ENCODE measurements around the gene FUT2.

FUT2 gene

GRCh38 chr19:48680436-48681126, 15.2 kb upstream of the FUT2 start:
- H3K9me2 ChIP-seq (replicated peaks; ENCODE audit: insufficient read depth, low read length), result no peaks in the 10 kb centered on the region
- H3K4me3 ChIP-seq (ENCODE audit: insufficient read depth, low read length, poor library complexity, severe bottlenecking), result no peak overlapping the region
- H3K27ac ChIP-seq (ENCODE audit: low read depth, low read length), result no peak overlapping the region
- no peak overlapping the region for H3K9ac ChIP-seq (ENCODE audit: low read length)
- no peak overlapping the region for H2AFZ ChIP-seq (ENCODE audit: low read depth, low read length, severe bottlenecking)
- H3K9me3 ChIP-seq (ENCODE audit: insufficient read depth, low read length), result no peaks in the 10 kb centered on the region
- H3K4me2 ChIP-seq (ENCODE audit: low read depth, low read length, poor library complexity, severe bottlenecking), result no peak overlapping the region
- H3K36me3 ChIP-seq (ENCODE audit: low read length), result no peaks in the 10 kb centered on the region
- no peaks in the 10 kb centered on the region for H3K27me3 ChIP-seq (ENCODE audit: low read length)
- H3F3A ChIP-seq (ENCODE audit: insufficient read depth), result no peaks in the 10 kb centered on the region
- no peaks in the 10 kb centered on the region for H3K79me2 ChIP-seq (ENCODE audit: insufficient read depth, low read length)
- TF ChIP-seq EZH2phosphoT487 (conservative IDR thresholded peaks at IDR 0.05; ENCODE audit: low read length), result no peak
- TF ChIP-seq CTCF (IDR thresholded peaks at IDR 0.05; ENCODE audit: insufficient read depth, low read length, poor library complexity, severe bottlenecking), result no peak
- H4K20me1 ChIP-seq (ENCODE audit: low read depth, low read length), result no peaks in the 10 kb centered on the region

- Histone ChIP-seq H3K36me3 (ENCODE audit: low read length) (no peaks in the 10 kb centered on the region), H3K27ac (ENCODE audit: low read depth, low read length) (no peak overlapping the region), H3K9me2 (replicated peaks; ENCODE audit: insufficient read depth, low read length) (no peaks in the 10 kb centered on the region), H2AFZ (ENCODE audit: low read depth, low read length, severe bottlenecking) (no peak overlapping the region), H3K9me3 (ENCODE audit: insufficient read depth, low read length) (no peaks in the 10 kb centered on the region), H4K20me1 (ENCODE audit: low read depth, low read length) (no peaks in the 10 kb centered on the region), H3K79me2 (ENCODE audit: insufficient read depth, low read length) (no peaks in the 10 kb centered on the region), H3K9ac (ENCODE audit: low read length) (no peak overlapping the region), H3K4me2 (ENCODE audit: low read depth, low read length, poor library complexity, severe bottlenecking) (no peak overlapping the region), H3K27me3 (ENCODE audit: low read length) (no peaks in the 10 kb centered on the region), H3K4me3 (ENCODE audit: insufficient read depth, low read length, poor library complexity, severe bottlenecking) (no peak overlapping the region), H3F3A (ENCODE audit: insufficient read depth) (no peaks in the 10 kb centered on the region)
- no peak for TF ChIP-seq EZH2phosphoT487 (conservative IDR thresholded peaks at IDR 0.05; ENCODE audit: low read length)
- no peak for TF ChIP-seq CTCF (IDR thresholded peaks at IDR 0.05; ENCODE audit: insufficient read depth, low read length, poor library complexity, severe bottlenecking)
These were observed 14.7 kb upstream of the FUT2 start for GRCh38 chr19:48681127-48681470.

GRCh38 chr19:48683349-48683748, 12.4 kb upstream of the FUT2 start:
- Histone ChIP-seq H3K9ac (ENCODE audit: low read length) (no peak overlapping the region), H3K4me2 (ENCODE audit: low read depth, low read length, poor library complexity, severe bottlenecking) (peak overlapping the region; percentile 23), H3K27ac (ENCODE audit: low read depth, low read length) (no peak overlapping the region), H3K9me3 (ENCODE audit: insufficient read depth, low read length) (no peaks in the 10 kb centered on the region), H3K4me3 (ENCODE audit: insufficient read depth, low read length, poor library complexity, severe bottlenecking) (no peak overlapping the region), H2AFZ (ENCODE audit: low read depth, low read length, severe bottlenecking) (no peak overlapping the region), H3K79me2 (ENCODE audit: insufficient read depth, low read length) (no peaks in the 10 kb centered on the region), H3F3A (ENCODE audit: insufficient read depth) (no peaks in the 10 kb centered on the region), H3K27me3 (ENCODE audit: low read length) (no peaks in the 10 kb centered on the region), H4K20me1 (ENCODE audit: low read depth, low read length) (no peaks in the 10 kb centered on the region), H3K9me2 (replicated peaks; ENCODE audit: insufficient read depth, low read length) (no peaks in the 10 kb centered on the region), H3K36me3 (ENCODE audit: low read length) (no peaks in the 10 kb centered on the region)
- TF ChIP-seq EZH2phosphoT487 (conservative IDR thresholded peaks at IDR 0.05; ENCODE audit: low read length) (no peak), CTCF (IDR thresholded peaks at IDR 0.05; ENCODE audit: insufficient read depth, low read length, poor library complexity, severe bottlenecking) (no peak)
